ENCODE results near the gene AGPAT1.

DNA sequence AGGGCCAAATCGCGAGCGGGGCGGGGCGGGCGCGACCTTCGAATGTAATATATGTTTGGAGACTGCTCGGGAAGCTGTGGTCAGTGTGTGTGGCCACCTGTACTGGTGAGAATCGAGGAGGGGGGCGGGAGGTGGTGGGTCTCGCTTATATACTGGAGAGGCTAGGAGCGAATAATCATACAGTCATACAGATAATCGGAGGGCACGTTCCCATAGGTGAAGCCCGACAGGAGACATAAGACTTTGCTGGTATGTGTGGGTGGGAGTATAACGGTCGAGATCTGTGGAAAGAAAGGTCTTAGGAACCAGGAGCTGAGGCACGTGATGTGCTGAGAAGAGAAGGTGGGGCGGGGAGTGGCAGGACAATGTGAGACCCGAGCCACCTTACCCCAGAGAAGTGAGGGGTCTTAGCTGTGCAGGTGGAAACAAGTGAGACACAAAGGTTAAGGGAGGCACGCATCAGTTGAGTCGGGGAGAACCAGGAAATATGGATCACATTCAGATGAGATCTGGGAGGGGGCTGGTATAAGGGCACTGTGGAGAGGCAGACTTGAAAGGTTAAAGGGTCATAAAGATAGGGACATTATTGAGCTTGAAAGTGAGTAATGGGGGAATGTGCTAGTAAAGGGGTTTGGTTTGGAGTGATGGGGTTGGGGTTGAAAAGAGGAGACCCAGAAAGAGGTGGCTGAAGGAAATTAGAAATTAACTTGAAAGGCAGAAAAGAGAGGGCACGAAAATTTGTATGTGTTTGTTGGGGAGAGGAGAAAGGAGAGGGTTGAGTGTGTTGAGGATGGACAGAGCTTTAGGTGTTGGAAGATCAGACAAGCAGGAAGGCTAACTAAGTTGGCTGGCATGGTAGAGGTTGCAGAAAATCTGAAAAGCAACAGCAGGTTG is 2.9 kb upstream of the AGPAT1 start:
- TF ChIP-seq, protein P1, sequence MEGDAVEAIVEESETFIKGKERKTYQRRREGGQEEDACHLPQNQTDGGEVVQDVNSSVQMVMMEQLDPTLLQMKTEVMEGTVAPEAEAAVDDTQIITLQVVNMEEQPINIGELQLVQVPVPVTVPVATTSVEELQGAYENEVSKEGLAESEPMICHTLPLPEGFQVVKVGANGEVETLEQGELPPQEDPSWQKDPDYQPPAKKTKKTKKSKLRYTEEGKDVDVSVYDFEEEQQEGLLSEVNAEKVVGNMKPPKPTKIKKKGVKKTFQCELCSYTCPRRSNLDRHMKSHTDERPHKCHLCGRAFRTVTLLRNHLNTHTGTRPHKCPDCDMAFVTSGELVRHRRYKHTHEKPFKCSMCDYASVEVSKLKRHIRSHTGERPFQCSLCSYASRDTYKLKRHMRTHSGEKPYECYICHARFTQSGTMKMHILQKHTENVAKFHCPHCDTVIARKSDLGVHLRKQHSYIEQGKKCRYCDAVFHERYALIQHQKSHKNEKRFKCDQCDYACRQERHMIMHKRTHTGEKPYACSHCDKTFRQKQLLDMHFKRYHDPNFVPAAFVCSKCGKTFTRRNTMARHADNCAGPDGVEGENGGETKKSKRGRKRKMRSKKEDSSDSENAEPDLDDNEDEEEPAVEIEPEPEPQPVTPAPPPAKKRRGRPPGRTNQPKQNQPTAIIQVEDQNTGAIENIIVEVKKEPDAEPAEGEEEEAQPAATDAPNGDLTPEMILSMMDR (IDR thresholded peaks at IDR 0.05), result no peak
- TF ChIP-seq ZFX (IDR thresholded peaks at IDR 0.05; ENCODE audit: borderline replicate concordance), result no peak

Measured in 22Rv1 (cell line).